OCI-LY7 (cell line): ENCODE results near the gene MAGI1.

Source experiments
- EZH2phosphoT487 ChIP-seq: fragments of 200-600 bp; sonication (generic); IDR thresholded peaks from 2 replicates; pipeline ENCODE4 v1.6.1; 2018; ENCODE audit warnings: low read depth, borderline replicate concordance, mild to moderate bottlenecking, mixed run types, antibody characterized with exemption, low read length, moderate library complexity, mixed read lengths
- TF ChIP-seq, protein P1 (sequence below): fragments of 200-600 bp; sonication (generic); conservative IDR thresholded peaks from 2 replicates; pipeline ENCODE4 v1.5.1; 2014; ENCODE audit warnings: mild to moderate bottlenecking, antibody characterized with exemption, low read length, moderate library complexity, mixed read lengths

GRCh38 chr3:65938147-65938546 is 100.6 kb downstream of the MAGI1 start:
- TF ChIP-seq, protein P1, sequence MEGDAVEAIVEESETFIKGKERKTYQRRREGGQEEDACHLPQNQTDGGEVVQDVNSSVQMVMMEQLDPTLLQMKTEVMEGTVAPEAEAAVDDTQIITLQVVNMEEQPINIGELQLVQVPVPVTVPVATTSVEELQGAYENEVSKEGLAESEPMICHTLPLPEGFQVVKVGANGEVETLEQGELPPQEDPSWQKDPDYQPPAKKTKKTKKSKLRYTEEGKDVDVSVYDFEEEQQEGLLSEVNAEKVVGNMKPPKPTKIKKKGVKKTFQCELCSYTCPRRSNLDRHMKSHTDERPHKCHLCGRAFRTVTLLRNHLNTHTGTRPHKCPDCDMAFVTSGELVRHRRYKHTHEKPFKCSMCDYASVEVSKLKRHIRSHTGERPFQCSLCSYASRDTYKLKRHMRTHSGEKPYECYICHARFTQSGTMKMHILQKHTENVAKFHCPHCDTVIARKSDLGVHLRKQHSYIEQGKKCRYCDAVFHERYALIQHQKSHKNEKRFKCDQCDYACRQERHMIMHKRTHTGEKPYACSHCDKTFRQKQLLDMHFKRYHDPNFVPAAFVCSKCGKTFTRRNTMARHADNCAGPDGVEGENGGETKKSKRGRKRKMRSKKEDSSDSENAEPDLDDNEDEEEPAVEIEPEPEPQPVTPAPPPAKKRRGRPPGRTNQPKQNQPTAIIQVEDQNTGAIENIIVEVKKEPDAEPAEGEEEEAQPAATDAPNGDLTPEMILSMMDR, result no peak
- no peak for TF ChIP-seq EZH2phosphoT487
